GM11168 (cell line): Measurements from ENCODE around the gene POLK.
"Not testable (repeated sequence)": the region's sequence is repeated elsewhere in the genome, so short reads cannot be mapped to it uniquely, and the experiment has no call there.

ENCODE experiments used
- in situ Hi-C: fragments of 300-500 bp; cut with MboI; formaldehyde crosslinking; loops from one replicate; pipeline ENCODE4 v1.12.0; 2022; ENCODE audit warnings: low sequenced_read_pairs; ENCODE audit not compliant: unreplicated experiment

The POLK gene

GRCh38 chr5:75603371-75603770, 91.7 kb downstream of the POLK start:
- in situ Hi-C loops: no loop called here

GRCh38 chr5:75603821-75604220, 92.1 kb downstream of the POLK start:
- in situ Hi-C loops: no loop called here

GRCh38 chr5:75607341-75607740, 95.7 kb downstream of the POLK start:
- in situ Hi-C loops: not testable (repeated sequence)

GRCh38 chr5:75608870-75609269, 97.2 kb downstream of the POLK start:
- in situ Hi-C loops: no loop called here

- in situ Hi-C loops: no loop called here
Measured at GRCh38 chr5:75610201-75610600, 98.5 kb downstream of the POLK start.

- in situ Hi-C loops: not testable (repeated sequence)
Measured at GRCh38 chr5:75610859-75611310, 99.2 kb downstream of the POLK start.

- in situ Hi-C loops: no loop called here
Measured at GRCh38 chr5:75611311-75612225, 99.9 kb downstream of the POLK start, which contains the start of gene ANKDD1B. ANKDD1B (plus strand) TSS chr5:75611453; CDS start chr5:75611635, 182 bp downstream.

GRCh38 chr5:75612226-75612569, 100.5 kb downstream of the POLK start:
- in situ Hi-C loops: no loop called here

GRCh38 chr5:75612901-75613300, 101.2 kb downstream of the POLK start:
- in situ Hi-C loops: no loop called here

- in situ Hi-C loops: no loop called here
Measured at GRCh38 chr5:75614176-75614575, 102.5 kb downstream of the POLK start.

GRCh38 chr5:75616371-75616881, 104.7 kb downstream of the POLK start:
- in situ Hi-C loops: no loop called here

GRCh38 chr5:75616971-75617621, 105.4 kb downstream of the POLK start:
- in situ Hi-C loops: no loop called here

- in situ Hi-C loops: no loop called here
Measured at GRCh38 chr5:75617736-75618352, 106.2 kb downstream of the POLK start.

- in situ Hi-C loops: no loop called here
Measured at GRCh38 chr5:75620184-75620959, 108.7 kb downstream of the POLK start.

GRCh38 chr5:75622564-75622963, 110.9 kb downstream of the POLK start:
- in situ Hi-C loops: no loop called here

- in situ Hi-C loops: no loop called here
Measured at GRCh38 chr5:75623846-75624245, 112.2 kb downstream of the POLK start.

- in situ Hi-C loops: no loop called here
Measured at GRCh38 chr5:75626959-75627358, 115.3 kb downstream of the POLK start.

GRCh38 chr5:75627801-75628200, 116.1 kb downstream of the POLK start:
- in situ Hi-C loops: no loop called here

GRCh38 chr5:75630875-75631274, 119.2 kb downstream of the POLK start:
- in situ Hi-C loops: no loop called here

- in situ Hi-C loops: no loop called here
Measured at GRCh38 chr5:75632321-75632720, 120.6 kb downstream of the POLK start.
